Measurements from ENCODE around the gene PACRG. TPM values are rescaled to one million over a fixed set of nuclear protein-coding genes. Genes with fewer than 3 reads are reported as not detected.

The PACRG gene
- total RNA-seq, 1 experiment from 2014 or later: 0.59 TPM

GRCh38 chr6:163095401-163095800 lies 367.6 kb downstream of the PACRG start:
- ChIA-PET POLR2A (no interaction called here), CTCF (no interaction called here)
- no peaks in the 10 kb centered on the region for H3K4me1 ChIP-seq (ENCODE audit: control insufficient read depth, insufficient read depth, low read length)
- intact Hi-C loops (cut with micrococcal nuclease; ENCODE audit: unreplicated experiment): no loop called here
- ATAC-seq (no peak), DNase-seq (ENCODE audit: low read depth, low spot score) (no peak)
- H3K36me3 ChIP-seq (ENCODE audit: control insufficient read depth, insufficient read depth, low read length): no peaks in the 10 kb centered on the region
- no peak overlapping the region for H3K4me3 ChIP-seq (ENCODE audit: low read depth in 2 of 2, low read length in 2 of 2)
- no TSS peak for BruUV-seq (replicated peaks)
- H3K9me3 ChIP-seq (ENCODE audit: control insufficient read depth, insufficient read depth, low read depth, low read length): no peaks in the 10 kb centered on the region
- no peak for TF ChIP-seq POLR2AphosphoS5 (IDR thresholded peaks at IDR 0.05; ENCODE audit: low read depth, low read length)
- TF ChIP-seq, protein P1, sequence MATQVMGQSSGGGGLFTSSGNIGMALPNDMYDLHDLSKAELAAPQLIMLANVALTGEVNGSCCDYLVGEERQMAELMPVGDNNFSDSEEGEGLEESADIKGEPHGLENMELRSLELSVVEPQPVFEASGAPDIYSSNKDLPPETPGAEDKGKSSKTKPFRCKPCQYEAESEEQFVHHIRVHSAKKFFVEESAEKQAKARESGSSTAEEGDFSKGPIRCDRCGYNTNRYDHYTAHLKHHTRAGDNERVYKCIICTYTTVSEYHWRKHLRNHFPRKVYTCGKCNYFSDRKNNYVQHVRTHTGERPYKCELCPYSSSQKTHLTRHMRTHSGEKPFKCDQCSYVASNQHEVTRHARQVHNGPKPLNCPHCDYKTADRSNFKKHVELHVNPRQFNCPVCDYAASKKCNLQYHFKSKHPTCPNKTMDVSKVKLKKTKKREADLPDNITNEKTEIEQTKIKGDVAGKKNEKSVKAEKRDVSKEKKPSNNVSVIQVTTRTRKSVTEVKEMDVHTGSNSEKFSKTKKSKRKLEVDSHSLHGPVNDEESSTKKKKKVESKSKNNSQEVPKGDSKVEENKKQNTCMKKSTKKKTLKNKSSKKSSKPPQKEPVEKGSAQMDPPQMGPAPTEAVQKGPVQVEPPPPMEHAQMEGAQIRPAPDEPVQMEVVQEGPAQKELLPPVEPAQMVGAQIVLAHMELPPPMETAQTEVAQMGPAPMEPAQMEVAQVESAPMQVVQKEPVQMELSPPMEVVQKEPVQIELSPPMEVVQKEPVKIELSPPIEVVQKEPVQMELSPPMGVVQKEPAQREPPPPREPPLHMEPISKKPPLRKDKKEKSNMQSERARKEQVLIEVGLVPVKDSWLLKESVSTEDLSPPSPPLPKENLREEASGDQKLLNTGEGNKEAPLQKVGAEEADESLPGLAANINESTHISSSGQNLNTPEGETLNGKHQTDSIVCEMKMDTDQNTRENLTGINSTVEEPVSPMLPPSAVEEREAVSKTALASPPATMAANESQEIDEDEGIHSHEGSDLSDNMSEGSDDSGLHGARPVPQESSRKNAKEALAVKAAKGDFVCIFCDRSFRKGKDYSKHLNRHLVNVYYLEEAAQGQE (IDR thresholded peaks at IDR 0.05; ENCODE audit: insufficient read depth in 1 of 2, low read depth in 2 of 2, low read length in 1 of 2): no peak
- H3K27ac ChIP-seq (ENCODE audit: low read length): no peak overlapping the region
- in situ Hi-C loops (cut with HindIII; ENCODE audit: low pct_unique_long_range_greater_than_20kb, low sequenced_read_pairs): no loop called here
- H3K27me3 ChIP-seq (ENCODE audit: control insufficient read depth, insufficient read depth, low read length): no peaks in the 10 kb centered on the region

DNA sequence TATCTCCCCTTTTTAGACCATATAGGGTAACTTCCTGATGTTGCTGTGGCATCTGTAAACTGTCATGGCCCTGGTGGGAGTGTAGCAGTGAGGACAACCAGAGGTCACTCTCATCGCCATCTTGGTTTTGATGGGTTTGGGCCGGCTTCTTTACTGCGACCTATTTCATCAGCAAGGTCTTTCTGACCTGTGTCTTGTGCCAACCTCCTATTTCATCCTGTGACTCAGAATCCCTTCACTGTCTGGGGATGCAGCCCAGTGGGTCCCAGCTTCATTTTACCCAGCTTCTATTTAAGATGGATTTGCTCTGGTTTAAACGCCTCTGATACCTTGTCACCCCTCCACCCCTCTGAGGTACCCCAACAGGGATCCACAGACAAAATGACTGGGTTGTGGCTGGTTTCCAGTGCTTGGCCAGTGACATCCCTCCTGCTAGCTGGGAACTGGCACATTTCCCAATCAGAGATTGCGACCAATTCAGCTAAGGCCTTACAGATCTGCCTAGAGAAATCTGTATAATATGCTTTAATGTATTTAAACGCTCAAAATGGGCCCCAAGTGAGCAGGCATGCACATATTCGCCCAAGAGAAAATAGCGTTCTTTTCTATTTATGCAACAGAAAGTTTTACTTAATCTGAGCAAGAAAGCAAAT lies 371.2 kb downstream of the PACRG start:
- H3K27me3 ChIP-seq (ENCODE audit: control insufficient read depth, insufficient read depth, low read length): no peaks in the 10 kb centered on the region
- in situ Hi-C loops (cut with HindIII; ENCODE audit: low pct_unique_long_range_greater_than_20kb, low sequenced_read_pairs) (no loop called here), intact Hi-C loops (cut with micrococcal nuclease; ENCODE audit: unreplicated experiment) (no loop called here)
- H3K36me3 ChIP-seq (ENCODE audit: control insufficient read depth, insufficient read depth, low read length): no peaks in the 10 kb centered on the region
- POLR2A ChIA-PET: no interaction called here
- H3K4me1 ChIP-seq (ENCODE audit: control insufficient read depth, insufficient read depth, low read length): no peaks in the 10 kb centered on the region
- H3K4me3 ChIP-seq (ENCODE audit: low read depth in 2 of 2, low read length in 2 of 2): no peak overlapping the region
- no peak for DNase-seq (ENCODE audit: low read depth, low spot score)
- no TSS peak for BruUV-seq (replicated peaks)
- CTCF ChIA-PET: no interaction called here
- no peaks in the 10 kb centered on the region for H3K9me3 ChIP-seq (ENCODE audit: control insufficient read depth, insufficient read depth, low read depth, low read length)
- TF ChIP-seq POLR2AphosphoS5 (IDR thresholded peaks at IDR 0.05; ENCODE audit: low read depth, low read length) (no peak), TCF7L2 (IDR thresholded peaks at IDR 0.05; ENCODE audit: low read depth, low read length) (no peak), SIN3A (IDR thresholded peaks at IDR 0.05; ENCODE audit: borderline replicate concordance, insufficient read depth, low read depth, low read length) (no peak)
- TF ChIP-seq, protein P2, sequence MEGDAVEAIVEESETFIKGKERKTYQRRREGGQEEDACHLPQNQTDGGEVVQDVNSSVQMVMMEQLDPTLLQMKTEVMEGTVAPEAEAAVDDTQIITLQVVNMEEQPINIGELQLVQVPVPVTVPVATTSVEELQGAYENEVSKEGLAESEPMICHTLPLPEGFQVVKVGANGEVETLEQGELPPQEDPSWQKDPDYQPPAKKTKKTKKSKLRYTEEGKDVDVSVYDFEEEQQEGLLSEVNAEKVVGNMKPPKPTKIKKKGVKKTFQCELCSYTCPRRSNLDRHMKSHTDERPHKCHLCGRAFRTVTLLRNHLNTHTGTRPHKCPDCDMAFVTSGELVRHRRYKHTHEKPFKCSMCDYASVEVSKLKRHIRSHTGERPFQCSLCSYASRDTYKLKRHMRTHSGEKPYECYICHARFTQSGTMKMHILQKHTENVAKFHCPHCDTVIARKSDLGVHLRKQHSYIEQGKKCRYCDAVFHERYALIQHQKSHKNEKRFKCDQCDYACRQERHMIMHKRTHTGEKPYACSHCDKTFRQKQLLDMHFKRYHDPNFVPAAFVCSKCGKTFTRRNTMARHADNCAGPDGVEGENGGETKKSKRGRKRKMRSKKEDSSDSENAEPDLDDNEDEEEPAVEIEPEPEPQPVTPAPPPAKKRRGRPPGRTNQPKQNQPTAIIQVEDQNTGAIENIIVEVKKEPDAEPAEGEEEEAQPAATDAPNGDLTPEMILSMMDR (IDR thresholded peaks at IDR 0.05): no peak
- TF ChIP-seq, protein P1 (IDR thresholded peaks at IDR 0.05; ENCODE audit: insufficient read depth in 1 of 2, low read depth in 2 of 2, low read length in 1 of 2): no peak
- H3K27ac ChIP-seq (ENCODE audit: low read length): no peak overlapping the region
- ATAC-seq: no peak
